GM18505 (cell line): ENCODE measurements around the gene CSTPP1.
"Not testable (repeated sequence)": the region's sequence is repeated elsewhere in the genome, so short reads cannot be mapped to it uniquely, and the experiment has no call there.

Source experiments
- ATAC-seq: cut with Tn5 transposase; IDR thresholded peaks from one replicate; pipeline ENCODE4 v1.9.1; 2021; ENCODE audit not compliant: unreplicated experiment
- POLR2A ChIP-seq: IDR thresholded peaks from 4 replicates; pipeline ENCODE4 v1.6.1; 2011; ENCODE audit warnings: borderline replicate concordance; ENCODE audit not compliant: insufficient read depth, insufficient read length; ENCODE audit errors: extremely low read depth

Gene CSTPP1

DNA sequence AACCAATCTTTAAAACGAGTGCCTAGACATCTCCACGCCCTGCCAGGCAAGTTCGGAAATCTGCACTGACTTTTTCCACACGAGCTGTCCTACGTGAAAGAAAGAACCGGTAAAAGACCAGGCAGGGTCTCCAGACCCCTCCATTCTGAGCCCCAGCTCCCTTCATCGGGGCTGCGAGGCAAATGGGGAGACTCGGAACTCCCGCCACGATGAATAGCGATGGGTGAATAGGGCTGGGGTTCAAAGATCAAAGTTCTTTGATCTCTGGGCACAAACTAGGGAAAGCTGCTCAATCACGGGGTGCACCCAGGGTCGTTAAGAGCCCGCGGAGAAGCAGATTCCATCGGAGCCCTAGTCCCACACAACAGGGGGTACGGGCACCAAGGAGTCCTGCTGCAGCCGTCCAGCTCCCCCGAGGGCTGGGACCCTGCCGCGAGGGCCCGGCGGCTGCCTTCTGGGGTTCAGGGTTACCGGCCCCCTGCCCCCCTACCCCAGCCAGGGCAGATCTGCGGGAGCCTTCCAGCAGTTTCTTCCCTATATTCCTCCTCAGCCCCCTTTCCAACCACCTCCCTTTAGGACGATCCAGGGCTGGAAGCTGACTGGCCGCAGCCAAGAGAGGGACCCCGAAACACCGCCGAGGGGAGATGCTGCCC, 19.3 kb upstream of the CSTPP1 start:
- no peak for ATAC-seq
- no peak for TF ChIP-seq POLR2A

DNA sequence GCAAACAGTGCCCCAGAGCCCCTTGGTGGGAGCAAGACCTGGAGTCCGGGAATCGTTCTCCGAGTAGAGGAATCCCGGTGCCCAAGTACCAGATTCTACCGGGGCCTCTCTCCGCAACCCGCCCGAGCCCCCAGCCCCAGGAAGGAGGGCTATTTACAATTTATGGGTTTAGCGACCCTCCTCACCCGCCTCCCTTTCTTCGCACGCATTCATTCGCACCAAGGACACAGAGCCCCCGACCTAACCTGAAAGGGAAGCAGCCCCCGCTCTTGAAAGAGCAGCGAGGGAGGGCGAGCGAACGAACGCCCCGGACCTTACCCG, 18.8 kb upstream of the CSTPP1 start:
- no peak for ATAC-seq
- no peak for TF ChIP-seq POLR2A

DNA sequence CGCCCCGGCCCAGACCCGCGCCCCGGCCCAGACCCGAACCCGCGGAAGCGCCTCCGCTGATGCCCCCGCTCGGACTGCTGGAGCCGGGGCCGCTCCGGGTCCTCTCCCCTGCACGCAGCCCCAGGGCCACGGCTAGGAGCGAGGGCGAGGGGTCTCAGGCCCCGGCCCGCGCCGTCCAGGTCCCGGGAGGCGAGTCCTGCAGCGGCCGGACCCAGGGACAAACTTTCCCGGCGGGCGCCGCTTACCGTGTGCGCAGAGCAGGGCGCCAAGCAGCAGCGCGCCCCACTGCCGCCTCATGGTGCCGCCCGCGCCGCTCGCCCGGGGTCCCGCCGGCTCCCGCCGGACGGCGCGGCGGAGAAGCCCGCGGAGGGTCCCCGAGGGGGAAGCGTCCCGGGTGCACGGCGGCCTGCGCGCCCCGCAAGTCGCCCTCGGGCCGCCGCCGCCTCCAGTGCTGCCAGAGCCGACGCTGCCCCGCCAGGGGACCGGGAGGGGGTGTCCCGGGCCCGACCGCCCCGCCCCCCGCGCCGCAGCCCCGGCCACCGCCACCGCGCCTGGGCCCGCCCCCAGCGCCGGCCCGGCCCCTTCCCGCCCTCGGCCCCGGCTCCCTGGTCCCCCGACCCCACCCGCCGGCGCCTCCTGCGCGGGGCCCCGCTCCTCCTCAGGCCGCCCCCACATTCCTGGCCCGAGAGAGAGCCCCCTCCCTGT, 18.3 kb upstream of the CSTPP1 start, which contains the start of gene LRP4:
TSS of gene LRP4 (minus strand) at position 468 of the 705 bp plus-strand sequence. CDS start at position 297, 171 bp downstream.
- TF ChIP-seq POLR2A, result no peak
- no peak for ATAC-seq

DNA sequence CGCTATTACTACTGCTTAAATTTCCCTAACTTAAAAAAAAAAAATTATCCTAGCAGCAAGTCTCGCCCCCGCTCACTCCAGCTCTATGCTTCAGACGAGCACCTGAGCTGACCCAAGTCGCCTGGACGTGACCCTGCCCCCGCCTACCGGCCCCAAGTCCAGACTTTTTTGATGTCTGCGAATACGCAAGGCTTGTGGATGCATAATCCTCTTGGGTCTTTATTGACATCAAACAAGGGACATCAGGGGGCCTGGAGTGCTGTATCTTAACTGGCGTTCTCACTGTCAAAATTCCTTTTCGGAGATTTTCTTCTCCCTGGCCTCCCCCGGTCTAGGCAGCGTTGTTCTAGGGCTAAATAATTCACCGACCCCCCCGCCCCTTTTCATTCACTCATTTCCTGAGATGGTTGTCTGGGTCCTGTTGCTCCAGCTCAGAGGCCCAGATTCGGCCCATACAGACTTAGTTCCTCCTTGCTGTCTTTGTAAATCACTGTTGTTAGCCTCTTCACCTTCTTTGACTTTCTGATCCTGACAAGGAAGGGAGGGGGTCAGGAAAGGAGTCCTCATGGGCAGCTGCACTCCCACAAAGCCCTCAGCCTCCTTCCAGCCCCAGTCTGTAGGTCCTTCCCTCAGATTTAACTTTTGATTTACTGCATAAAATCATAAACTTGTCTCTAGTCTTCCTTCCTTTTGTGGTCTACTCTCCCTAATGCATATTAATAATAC, 17.6 kb upstream of the CSTPP1 start:
- no peak for ATAC-seq

DNA sequence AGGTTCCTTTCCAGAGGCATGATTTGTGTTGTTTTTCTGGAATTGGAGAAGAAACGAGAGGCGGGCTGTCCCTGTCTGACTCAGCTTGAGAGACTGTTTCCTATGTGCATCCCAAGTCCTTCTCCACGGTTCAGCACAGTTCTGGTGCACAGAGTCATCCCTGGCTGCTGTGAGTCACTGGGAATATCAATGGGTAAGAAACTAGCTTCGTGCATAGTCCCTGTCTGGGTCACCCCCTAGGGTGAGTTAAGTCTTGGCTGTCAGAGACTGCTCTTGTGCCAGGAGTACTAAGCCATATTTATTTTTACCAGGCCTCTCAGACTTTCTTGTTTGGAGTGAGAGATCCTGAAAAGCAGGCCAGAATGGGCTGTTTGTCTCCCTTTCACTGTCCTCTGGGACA, 15.8 kb upstream of the CSTPP1 start:
- no peak for ATAC-seq
- no peak for TF ChIP-seq POLR2A

More for the DNA sequence above, 17.6 kb upstream of the CSTPP1 start:
- TF ChIP-seq POLR2A, result no peak

DNA sequence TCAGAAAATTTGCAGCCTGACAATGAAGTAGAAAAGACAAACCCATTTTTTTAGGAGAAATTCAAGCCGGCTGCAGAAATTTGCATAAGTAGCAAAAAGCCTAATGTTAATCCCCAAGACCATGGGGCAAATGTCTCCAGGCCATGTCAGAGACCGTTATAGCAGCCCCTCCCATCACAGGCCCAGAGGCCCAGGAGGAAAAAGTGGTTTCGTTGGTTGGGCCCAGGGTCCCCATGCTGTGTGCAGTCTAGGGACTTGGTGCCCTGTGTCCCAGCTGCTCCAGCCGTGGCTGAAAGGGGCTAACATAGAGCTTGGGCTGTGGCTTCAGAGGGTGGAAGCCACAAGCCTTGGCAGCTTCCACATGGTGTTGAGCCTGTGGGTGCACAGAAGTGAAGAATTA, 8.6 kb upstream of the CSTPP1 start:
- ATAC-seq, result not testable (repeated sequence)

DNA sequence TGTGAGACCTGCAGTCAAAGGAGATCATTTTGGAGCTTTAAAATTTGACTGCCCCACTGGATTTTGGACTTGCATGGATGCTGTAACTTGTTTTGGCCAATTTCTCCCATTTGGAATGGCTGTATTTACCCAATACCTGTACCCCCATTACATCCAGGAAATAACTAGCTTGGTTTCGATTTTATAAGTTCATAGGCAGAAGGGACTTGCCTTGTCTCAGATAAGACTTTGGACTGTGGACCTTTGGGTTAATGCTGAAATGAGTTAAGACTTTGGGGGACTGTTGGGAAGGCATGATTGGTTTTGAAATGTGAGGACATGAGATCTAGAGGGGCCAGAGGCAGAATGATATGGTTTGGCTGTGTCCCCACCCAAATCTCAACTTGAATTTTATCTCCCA, 7.9 kb upstream of the CSTPP1 start:
- not testable (repeated sequence) for ATAC-seq

DNA sequence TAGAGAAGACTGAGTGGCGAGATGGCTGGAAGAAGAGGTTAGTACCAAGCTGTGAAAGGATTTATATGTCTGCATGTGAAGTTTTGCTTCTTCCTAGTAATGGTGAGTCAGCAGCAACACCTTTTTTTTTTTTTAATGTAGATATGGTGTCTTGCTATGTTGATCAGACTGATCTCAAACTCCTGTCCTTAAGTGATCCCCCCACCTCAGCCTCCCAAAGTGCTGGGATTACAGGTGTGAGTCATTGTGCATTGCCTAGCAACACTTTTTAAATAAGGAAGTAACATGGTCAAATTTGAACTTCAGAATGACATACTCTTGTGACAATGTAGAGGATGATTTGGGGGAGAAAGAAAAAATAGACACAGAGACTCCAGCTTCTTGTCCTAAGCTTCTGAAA, 6.5 kb upstream of the CSTPP1 start:
- no peak for TF ChIP-seq POLR2A
- ATAC-seq, result no peak

DNA sequence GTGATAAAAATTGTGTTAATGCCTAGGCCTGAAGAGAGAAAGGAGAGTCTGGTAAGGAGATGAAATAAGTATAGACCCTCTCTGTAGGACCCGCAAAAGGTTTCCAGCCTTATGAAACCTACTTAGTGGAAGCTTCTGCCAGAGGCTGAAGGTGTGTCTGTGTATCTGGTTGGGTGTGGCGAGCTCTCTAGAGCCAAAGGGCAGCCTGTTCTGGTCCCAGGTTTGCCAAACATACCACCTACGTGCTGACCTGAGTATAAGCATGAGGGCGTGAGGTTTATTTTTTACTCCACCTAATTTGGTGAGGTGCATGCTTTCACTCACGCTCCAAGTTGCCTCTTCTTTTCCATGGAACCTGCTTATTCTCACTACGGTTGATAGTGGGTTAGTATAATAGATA, 5.6 kb downstream of the CSTPP1 start:
- TF ChIP-seq POLR2A, result no peak

DNA sequence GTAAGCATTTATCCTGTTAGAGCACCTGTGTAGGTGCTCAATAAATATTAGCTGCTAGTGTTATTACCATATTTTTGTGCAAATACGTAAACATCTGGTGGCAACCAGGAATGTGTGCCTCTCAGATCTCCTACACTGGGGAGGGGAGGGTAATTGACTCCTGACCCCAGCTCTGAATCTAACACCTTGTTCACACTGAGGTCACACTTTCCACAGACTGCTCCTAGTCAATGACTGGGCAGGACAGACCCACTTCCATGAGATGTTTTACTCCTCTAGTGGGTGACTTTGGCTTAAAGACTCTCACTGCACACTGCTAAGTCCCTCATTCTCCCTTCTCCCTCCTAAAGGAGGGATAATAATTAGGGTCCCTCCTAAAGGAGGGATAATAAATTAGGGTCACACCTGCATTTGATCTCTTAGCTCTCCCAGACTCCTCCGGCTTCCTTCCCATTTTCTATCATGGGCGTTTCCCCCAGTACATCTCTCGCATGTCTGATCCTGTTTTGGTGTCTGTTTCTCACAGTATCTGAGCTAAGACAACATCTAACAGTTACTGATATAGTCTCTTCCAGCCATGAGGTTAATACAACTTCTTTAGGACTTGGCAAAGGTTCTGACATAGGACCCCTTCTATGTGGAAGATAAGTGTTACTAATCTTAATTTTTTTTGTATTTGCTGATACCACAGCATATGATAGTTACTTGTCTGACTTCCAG, 8.0 kb downstream of the CSTPP1 start:
- TF ChIP-seq POLR2A, result no peak
- ATAC-seq, result no peak

More for the DNA sequence above, 5.6 kb downstream of the CSTPP1 start:
- no peak for ATAC-seq

DNA sequence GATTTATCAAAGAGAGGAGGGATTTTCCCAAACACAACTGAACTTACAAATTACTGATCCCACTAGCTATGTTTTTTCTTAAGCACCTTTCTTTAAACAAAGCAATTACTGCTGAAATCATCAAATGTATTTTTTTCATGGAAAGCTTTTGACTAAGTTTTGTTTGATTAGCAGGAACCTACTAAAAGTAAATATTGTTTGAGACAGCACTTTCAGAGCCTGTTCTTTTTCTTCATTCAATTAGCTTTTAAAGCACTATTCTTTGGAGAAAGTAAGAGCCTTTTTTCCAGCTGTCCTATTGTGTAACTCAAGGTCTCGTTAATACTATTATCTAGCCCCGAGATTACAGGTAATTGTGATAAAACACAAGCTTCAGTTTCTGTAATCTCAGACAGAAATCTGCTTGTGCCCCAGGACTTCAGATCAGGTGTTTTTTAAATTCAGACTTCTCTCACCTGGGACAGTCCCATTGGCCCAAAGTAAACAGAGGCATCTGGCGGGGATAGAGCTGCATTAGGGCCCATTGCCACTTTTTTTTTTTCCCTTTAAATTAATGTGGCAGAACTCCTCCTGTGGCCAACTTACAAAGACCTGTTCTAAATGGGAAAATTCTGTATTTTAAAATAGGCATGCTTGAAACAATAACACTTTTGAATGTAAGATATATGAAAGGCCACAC, 11.0 kb downstream of the CSTPP1 start:
- no peak for TF ChIP-seq POLR2A

DNA sequence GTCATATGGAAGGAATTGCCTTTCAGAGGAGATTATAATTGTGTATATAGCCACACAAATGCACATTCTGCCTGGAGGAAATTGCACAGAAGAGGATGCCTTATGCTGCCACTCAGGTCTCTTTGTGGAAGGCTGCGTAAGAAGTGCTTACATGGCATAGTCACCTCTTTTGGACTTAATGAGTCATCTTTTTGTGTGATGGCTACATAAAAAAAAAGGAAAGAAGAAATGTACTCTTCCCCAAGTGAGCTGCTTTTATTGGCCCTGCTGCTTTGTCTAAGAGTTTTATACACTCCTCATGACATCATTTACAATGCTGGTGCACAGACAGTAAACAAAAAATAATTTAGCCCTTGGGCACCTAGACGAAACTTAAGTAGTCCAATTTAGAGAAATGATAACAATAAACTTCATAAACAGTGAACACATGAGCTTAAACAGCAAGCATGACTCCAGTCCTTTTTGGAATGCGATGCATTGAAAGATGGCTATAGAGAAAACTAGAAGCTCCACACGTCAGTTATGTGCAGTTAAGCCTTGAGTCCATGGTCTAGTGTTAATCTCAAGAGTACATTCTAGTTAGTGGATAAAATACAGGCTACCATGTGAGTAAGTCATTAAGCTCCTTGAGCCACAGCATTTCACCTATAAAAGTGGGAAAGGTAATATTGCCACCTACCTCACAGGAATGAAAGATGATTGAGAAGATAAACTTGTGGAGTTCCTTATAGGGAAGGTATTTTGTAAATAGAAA, 12.0 kb downstream of the CSTPP1 start:
- TF ChIP-seq POLR2A, result no peak
- ATAC-seq, result no peak

More for the DNA sequence above, 11.0 kb downstream of the CSTPP1 start:
- no peak for ATAC-seq
